ENCODE measurements around the gene AGBL3.

- TF ChIP-seq POLR2A (IDR thresholded peaks at IDR 0.05; ENCODE audit: low read length), result no peak
- no peak for TF ChIP-seq GATA1 (IDR thresholded peaks at IDR 0.05; ENCODE audit: low read depth, low read length)
Observed at GRCh38 chr7:135178364-135178763, 192.1 kb downstream of the AGBL3 start.
